HG03103 (cell line): ENCODE measurements around the gene GJD4.

Source experiments
- ATAC-seq: cut with Tn5 transposase; IDR thresholded peaks from one replicate; pipeline ENCODE4 v1.9.1; 2021; ENCODE audit warnings: low read depth; ENCODE audit not compliant: unreplicated experiment

Gene GJD4

DNA sequence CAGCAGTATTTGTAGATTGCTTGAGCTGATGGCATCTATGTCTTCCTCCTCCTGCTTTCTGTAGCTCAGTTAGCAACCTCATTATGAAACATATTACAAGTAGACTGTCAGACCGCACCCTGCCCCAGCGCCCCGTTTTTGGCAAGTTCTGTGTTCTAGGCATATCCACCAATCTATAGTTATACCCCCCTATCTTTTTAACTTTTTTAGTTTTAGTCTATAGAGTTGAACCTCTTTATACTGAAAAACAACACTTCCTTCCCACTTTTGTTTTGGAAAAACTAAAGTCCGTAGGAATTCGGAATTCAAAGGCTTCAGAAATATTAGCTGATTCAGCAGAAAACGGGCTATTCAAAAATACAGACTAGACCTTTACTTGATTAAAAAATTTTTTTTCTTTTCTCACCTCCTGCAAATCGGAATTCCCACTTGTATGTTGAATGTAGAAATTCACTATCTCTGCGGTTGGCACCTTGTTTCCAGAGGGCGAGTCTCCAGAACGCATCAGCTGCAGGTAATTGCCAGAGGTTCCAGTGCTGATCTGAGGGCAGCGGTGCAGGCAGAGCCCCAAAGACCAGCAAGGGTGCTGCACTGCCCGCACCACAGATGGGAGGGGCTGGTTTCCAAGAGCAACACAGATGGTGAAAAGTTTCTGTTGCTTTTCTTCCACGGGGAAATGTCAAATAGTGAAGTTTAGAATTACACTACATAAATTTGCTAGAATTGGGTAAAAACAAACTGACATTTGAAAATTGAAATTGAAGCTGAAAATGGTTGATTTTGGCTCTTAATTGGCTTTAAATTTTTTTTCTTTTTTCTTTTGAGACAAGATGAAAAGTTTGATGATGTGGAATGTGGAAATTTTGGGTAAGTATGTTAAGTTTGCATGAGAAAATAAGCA is 39.2 kb downstream of the GJD4 start:
- no peak for ATAC-seq

- no peak for ATAC-seq
These were observed 45.8 kb downstream of the GJD4 start for GRCh38 chr10:35650894-35651293.

- ATAC-seq: no peak
These were observed 47.7 kb downstream of the GJD4 start for GRCh38 chr10:35652824-35653223.

DNA sequence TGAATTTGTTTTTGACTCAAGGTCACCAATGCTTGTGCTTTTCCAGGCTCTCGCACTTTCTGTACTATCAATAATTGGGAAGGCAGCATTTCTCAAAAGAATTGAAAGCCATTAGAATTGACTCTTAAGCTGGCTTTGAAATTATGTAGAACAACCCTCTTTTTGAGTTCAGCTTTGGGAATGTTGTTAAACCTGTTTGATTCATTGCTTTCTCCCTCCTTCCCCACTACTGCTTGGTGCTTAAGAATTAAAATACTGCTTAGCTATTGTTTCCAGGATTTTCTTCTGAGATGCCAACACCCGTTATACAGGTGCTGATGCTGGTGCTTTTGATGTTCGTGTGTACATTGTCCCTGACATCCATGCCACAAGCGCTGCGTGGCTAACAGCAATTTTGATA is 52.5 kb downstream of the GJD4 start:
- no peak for ATAC-seq
